Measurements from ENCODE around the gene SPATA24.
"Not testable (repeated sequence)": the region's sequence is repeated elsewhere in the genome, so short reads cannot be mapped to it uniquely, and the experiment has no call there.

Gene SPATA24

DNA sequence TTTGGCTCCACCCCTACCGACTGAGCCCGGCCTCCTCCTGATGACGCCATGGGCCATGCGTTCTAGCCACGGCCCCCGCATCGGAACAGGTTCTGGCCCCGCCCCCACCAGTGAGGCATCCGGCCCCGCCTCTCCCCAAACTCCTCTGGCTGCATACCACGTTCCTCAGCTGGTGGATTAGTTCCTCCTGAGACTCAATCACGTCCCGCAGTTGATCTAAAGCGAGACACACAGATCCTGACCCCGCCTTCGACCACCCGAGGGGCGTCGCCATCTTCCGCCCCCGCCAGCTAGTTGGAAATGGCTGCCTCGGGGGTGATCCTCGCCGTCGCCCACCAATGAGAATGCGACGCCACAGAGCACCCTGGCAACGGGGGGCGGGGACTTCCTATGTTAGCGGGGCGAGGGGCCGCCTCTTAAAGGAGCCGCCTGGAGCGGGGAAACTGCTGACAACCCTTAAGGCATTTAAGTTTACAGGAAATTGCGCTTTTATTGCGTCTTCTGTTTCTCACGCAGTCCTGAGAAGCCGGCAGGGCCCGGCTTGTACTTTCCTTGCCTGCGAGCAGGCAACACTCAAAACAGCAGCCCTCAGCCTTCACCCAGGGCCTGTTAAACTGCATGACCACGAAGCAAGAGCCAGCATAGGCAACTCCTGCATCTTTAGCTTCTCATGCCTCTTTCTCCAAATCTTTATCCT lies at the start of gene SPATA24:
Gene SPATA24 (minus strand): TSS at position 303 of the 697 bp plus-strand sequence. CDS start 29 bp downstream, at position 274.
- DNase-seq (ENCODE audit: low read depth): peak; percentile 94

- DNase-seq (ENCODE audit: low read depth): no peak
These were observed 48.2 kb upstream of the SPATA24 start for GRCh38 chr5:139451878-139452660.

DNA sequence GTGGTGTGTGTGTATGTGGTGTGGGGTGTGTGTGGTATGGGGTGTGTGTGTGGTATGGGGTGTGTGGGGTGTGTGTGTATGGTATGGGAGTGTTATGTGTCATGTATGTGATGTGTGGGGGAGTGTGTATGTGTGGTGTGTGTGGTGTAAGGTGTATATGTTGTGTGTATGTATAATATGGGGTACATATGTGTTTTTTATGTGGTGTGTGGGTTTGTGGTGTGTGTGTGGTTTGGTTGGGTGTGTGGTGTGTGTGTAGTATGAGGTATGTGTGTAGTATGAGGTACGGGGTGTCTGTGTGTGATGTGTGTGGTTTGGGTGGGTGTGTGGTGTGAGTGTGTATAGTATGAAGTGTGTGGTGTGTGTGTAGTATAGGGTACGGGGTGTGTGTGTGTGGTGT lies 47.3 kb upstream of the SPATA24 start:
- DNase-seq (ENCODE audit: low read depth): no peak

GRCh38 chr5:139446956-139447779 lies 43.3 kb upstream of the SPATA24 start:
- DNase-seq (ENCODE audit: low read depth): peak; percentile 83

- no peak for DNase-seq (ENCODE audit: low read depth)
These were observed 41.7 kb upstream of the SPATA24 start for GRCh38 chr5:139445325-139446170.

DNA sequence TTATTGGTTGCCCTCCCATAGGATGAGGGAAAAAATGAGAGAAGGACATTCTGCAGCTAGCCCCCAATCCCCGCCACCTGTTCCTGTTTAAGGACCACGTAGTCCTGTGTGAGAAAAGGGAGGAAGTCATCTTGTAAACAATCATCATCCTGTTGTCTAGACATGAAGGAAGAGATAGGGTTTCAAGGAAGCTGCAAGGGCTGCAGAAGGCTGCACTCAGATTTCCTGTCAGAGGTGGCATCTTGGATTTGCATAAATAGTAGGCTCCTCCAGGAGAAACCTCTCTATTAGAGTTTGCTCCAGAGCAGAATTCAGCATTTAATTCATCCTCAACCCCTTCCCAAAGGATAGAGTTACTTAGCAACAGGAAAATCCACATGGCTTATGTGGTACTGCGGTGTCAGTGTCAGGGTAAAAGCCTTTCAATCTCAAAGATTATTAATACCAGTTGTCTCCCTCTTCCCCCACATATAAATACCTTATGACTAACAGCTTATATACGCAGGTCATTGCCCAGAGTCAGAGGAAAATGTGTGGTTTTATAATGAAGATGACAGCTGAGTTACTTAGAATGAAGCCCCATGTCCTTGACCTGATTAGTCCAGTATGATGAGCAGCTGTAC lies 40.1 kb upstream of the SPATA24 start:
- DNase-seq (ENCODE audit: low read depth): peak; percentile 47

GRCh38 chr5:139440416-139440815 lies 36.5 kb upstream of the SPATA24 start:
- DNase-seq (ENCODE audit: low read depth): not testable (repeated sequence)

GRCh38 chr5:139439013-139439903 lies 35.4 kb upstream of the SPATA24 start, which contains the start of gene DNAJC18:
DNAJC18 (minus strand) TSS chr5:139439525; CDS start chr5:139439445, 80 bp downstream.
- peak; percentile 86 for DNase-seq (ENCODE audit: low read depth)

- DNase-seq (ENCODE audit: low read depth): no peak
These were observed 34.8 kb upstream of the SPATA24 start for GRCh38 chr5:139438707-139439012.

DNA sequence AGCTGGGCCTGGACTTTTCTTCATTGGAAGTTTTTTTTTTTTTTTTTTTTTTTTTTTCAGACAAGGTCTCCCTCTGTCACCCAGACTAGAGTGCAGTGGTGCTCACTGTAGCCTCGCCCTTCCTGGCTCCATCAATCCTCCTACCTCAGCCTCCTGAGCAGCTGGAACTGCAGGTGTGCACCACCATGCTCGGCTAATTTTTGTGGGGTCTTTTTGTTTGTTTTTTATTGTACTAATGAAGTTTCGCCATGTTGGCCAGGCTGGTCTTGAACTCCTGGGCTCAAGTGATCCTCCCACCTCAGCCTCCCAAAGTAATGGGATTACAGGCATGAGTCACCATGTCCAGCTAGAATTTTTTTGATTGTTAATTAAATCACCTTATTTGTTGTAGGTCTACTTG lies 31.8 kb upstream of the SPATA24 start:
- no peak for DNase-seq (ENCODE audit: low read depth)

DNA sequence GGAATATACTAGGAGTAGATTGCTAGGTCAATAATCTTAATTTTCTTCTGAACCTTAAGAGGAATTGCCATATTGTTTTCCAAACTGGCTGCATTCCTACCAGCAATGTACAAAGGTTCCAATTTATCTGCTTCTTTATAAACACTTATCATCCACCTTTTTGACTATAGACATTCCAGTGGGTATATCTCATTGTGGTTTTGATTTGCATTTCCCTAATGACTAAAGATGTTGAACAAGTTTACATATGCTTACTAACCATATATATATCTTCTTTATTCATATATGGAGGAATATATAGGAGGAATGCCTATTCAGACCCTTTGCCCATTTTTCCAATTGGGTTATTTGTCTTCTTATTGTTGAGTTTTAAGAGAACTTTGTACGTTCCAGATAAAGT lies 27.8 kb upstream of the SPATA24 start:
- no peak for DNase-seq (ENCODE audit: low read depth)

DNA sequence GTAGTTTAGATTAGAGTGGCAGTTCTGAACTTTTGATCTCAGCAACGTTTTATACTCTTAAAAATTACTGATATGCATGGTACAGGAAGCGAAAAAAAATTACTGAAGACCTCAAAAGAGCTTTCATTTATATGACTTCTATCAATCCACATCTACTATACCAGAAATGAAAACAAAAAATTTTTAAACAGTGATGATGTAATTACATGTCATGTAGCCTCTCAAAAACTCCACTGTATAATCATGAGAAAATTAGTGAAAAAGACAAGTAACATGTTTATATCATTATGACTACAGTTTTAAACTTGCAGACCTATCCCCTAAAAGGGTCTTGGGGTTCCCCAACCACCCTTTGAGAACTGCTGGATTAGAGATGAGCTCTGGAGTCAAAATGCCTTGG lies 26.1 kb upstream of the SPATA24 start:
- no peak for DNase-seq (ENCODE audit: low read depth)

DNA sequence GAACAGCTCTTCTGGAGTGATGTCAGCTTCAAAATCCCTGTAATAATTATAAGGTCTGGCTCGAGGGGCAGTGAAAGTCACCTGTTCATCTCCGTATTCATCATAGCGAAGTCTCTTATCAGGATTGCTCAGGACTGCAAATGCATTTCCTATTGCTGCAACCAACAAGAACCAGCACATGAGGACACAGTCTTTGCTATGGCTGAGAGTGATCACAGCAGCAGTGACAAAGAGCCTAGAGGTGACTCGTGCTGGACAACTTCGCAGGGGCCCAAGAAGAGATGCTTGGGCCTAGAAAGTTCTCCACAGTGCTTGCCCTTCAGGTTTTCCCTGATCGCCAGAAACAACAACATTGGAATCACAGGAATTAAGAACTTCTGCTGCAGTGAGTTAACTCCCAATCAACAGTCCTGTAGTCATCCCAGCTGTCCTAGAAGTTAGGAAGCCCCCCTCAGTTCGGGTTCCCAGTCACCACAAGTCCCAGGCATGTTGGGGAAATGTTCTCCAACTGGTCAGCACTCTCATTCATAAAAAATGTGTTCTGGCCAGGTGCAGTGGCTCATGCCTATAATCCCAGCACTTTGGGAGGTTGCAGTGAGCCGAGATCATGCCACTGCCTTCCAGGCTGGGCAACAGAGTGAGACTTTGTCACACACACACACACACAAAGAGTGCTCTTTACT lies 22.5 kb upstream of the SPATA24 start:
- no peak for DNase-seq (ENCODE audit: low read depth)

GRCh38 chr5:139425497-139425896 lies 21.6 kb upstream of the SPATA24 start:
- no peak for DNase-seq (ENCODE audit: low read depth)

DNA sequence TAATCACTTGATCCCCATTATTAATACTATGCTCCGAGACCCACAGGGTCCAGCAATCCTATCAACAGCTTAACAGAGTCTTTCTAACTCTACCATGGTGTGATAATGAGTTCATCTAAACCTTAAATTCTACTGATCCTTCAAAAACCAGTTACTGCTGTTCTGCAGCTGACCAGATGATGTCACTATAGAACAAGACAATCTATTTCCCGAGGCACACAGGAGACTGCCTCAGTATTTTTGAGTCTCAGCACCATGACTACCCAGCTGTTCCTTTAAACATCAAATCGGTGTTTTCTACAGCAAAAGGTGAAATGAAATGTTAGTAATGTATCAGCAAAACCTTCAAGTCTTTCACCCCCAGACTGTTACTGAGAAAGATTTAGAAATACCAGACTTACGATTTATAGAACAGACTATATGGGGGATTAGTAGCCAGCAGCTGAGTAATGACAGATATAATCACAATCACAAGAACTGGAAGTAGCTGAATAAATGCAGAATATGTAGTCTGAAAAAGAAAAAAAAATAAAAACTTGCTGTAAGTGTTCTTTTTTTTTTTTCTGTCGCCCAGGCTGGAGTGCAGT lies 18.5 kb upstream of the SPATA24 start:
- DNase-seq (ENCODE audit: low read depth): peak; percentile 59

GRCh38 chr5:139419226-139420192 lies 15.6 kb upstream of the SPATA24 start:
- no peak for DNase-seq (ENCODE audit: low read depth)

GRCh38 chr5:139418793-139419192 lies 14.9 kb upstream of the SPATA24 start:
- DNase-seq (ENCODE audit: low read depth): no peak

DNA sequence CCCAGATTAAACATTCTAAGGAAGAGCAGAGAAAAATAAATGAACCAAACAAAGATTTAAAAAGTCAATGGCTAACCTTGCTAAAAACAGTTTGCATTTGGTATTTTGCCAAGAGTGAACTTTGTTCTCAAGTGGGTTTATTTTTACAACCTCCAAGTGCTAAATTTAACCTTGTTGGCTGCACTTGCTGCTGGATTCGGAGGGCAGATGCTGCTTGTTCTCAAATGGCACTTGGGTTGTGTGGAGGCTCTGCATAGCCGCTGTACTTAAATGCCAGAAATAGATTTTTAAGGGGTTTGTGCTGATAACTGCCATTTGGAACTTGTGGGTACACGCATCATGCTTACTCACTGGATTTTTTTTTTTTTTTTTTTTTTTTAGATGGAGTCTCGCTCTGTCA lies 13.3 kb upstream of the SPATA24 start:
- no peak for DNase-seq (ENCODE audit: low read depth)

Measured in stromal cell of bone marrow (primary cell).